Loucy (cell line): ENCODE measurements around the gene SMOC1.

ENCODE experiments used
- H2AFZ ChIP-seq: fragments of 200-600 bp; sonication (generic); 2 replicates; pipeline ENCODE4 v1.6.0; 2016; ENCODE audit warnings: antibody characterized with exemption, mild to moderate bottlenecking, low read length, moderate library complexity
- H3F3A ChIP-seq: fragments of 200-600 bp; 2 replicates; pipeline ENCODE4 v1.6.0; 2016; ENCODE audit warnings: antibody characterized with exemption, low read depth, mild to moderate bottlenecking
- H3K27me3 ChIP-seq: fragments of 200-600 bp; sonication (generic); 2 replicates; pipeline ENCODE4 v1.6.1; 2014; ENCODE audit warnings: low read length, mild to moderate bottlenecking; ENCODE audit not compliant: insufficient read depth, poor library complexity, severe bottlenecking
- H3K36me3 ChIP-seq: fragments of 200-600 bp; sonication (generic); 2 replicates; pipeline ENCODE4 v1.6.1; 2016; ENCODE audit warnings: low read length; ENCODE audit not compliant: insufficient read depth
- H3K4me1 ChIP-seq: fragments of 200-600 bp; sonication (generic); 2 replicates; pipeline ENCODE4 v1.5.1; 2014; ENCODE audit warnings: low read length, mild to moderate bottlenecking; ENCODE audit not compliant: insufficient read depth, poor library complexity, severe bottlenecking
- H3K4me2 ChIP-seq: fragments of 200-600 bp; sonication (generic); 2 replicates; pipeline ENCODE4 v1.6.0; 2014; ENCODE audit warnings: antibody characterized with exemption, low read length, low read depth, mild to moderate bottlenecking; ENCODE audit not compliant: poor library complexity, severe bottlenecking
- H3K4me3 ChIP-seq: fragments of 200-600 bp; sonication (generic); 2 replicates; pipeline ENCODE4 v1.5.1; 2014; ENCODE audit warnings: low read length, mild to moderate bottlenecking, mixed read lengths; ENCODE audit not compliant: poor library complexity, severe bottlenecking
- H3K79me2 ChIP-seq: fragments of 200-600 bp; sonication (generic); 2 replicates; pipeline ENCODE4 v1.6.1; 2014; ENCODE audit warnings: low read length; ENCODE audit not compliant: insufficient read depth
- H3K9ac ChIP-seq: fragments of 200-600 bp; sonication (generic); 2 replicates; pipeline ENCODE4 v1.6.0; 2014; ENCODE audit warnings: mild to moderate bottlenecking, low read depth, low read length, moderate library complexity; ENCODE audit not compliant: poor library complexity, severe bottlenecking
- H3K9me2 ChIP-seq: fragments of 200-600 bp; sonication (generic); replicated peaks from 2 replicates; pipeline ENCODE4 v1.6.1; 2016; ENCODE audit warnings: low read depth, low read length, mixed read lengths
- H3K9me3 ChIP-seq: fragments of 200-600 bp; sonication (generic); 2 replicates; pipeline ENCODE4 v1.6.1; 2014; ENCODE audit warnings: mild to moderate bottlenecking, antibody characterized with exemption, low read length, low read depth; ENCODE audit not compliant: insufficient read depth
- H4K20me1 ChIP-seq: fragments of 200-600 bp; sonication (generic); 2 replicates; pipeline ENCODE4 v1.6.0; 2014; ENCODE audit warnings: antibody characterized with exemption, low read length, mild to moderate bottlenecking; ENCODE audit not compliant: insufficient read depth, poor library complexity, severe bottlenecking
- EZH2phosphoT487 ChIP-seq: fragments of 200-600 bp; IDR thresholded peaks from 2 replicates; pipeline ENCODE4 v1.6.1; 2018; ENCODE audit warnings: antibody characterized with exemption, mild to moderate bottlenecking, moderate library complexity, borderline replicate concordance
- TF ChIP-seq, protein P1 (sequence below): fragments of 200-600 bp; sonication (generic); conservative IDR thresholded peaks from 2 replicates; pipeline ENCODE4 v1.5.1; 2014; ENCODE audit warnings: mild to moderate bottlenecking, antibody characterized with exemption, low read length

The SMOC1 gene

DNA sequence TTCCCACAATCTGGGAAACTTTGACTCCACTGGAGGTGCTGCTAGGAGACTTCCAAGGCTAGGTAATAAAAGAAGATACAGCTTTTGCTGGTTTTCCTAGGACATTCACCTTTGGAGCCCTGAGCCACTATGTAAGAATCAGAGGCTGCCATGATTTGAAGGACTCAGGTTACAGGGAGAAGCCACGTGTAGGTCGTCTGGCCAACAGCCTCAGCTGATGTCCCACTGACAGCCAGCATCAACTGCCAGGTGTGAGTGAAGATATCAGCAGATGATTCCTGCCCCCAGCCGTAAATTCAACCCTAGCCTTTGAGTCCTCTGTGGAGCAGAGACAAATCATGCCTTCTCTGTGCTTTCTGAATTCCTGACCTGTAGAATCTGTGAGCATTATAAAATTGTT is 27.0 kb downstream of the SMOC1 start:
- Histone ChIP-seq H3K9me2 (no peaks in the 10 kb centered on the region), H3K9ac (no peak overlapping the region), H3K4me1 (no peaks in the 10 kb centered on the region), H3K27me3 (no peaks in the 10 kb centered on the region), H3K36me3 (no peaks in the 10 kb centered on the region), H3K79me2 (no peaks in the 10 kb centered on the region), H2AFZ (no peak overlapping the region), H3K9me3 (no peaks in the 10 kb centered on the region), H3K4me2 (no peak overlapping the region), H3K4me3 (no peak overlapping the region), H3F3A (no peaks in the 10 kb centered on the region), H4K20me1 (no peaks in the 10 kb centered on the region)
- no peak for TF ChIP-seq EZH2phosphoT487
- TF ChIP-seq, protein P1, sequence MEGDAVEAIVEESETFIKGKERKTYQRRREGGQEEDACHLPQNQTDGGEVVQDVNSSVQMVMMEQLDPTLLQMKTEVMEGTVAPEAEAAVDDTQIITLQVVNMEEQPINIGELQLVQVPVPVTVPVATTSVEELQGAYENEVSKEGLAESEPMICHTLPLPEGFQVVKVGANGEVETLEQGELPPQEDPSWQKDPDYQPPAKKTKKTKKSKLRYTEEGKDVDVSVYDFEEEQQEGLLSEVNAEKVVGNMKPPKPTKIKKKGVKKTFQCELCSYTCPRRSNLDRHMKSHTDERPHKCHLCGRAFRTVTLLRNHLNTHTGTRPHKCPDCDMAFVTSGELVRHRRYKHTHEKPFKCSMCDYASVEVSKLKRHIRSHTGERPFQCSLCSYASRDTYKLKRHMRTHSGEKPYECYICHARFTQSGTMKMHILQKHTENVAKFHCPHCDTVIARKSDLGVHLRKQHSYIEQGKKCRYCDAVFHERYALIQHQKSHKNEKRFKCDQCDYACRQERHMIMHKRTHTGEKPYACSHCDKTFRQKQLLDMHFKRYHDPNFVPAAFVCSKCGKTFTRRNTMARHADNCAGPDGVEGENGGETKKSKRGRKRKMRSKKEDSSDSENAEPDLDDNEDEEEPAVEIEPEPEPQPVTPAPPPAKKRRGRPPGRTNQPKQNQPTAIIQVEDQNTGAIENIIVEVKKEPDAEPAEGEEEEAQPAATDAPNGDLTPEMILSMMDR: no peak

DNA sequence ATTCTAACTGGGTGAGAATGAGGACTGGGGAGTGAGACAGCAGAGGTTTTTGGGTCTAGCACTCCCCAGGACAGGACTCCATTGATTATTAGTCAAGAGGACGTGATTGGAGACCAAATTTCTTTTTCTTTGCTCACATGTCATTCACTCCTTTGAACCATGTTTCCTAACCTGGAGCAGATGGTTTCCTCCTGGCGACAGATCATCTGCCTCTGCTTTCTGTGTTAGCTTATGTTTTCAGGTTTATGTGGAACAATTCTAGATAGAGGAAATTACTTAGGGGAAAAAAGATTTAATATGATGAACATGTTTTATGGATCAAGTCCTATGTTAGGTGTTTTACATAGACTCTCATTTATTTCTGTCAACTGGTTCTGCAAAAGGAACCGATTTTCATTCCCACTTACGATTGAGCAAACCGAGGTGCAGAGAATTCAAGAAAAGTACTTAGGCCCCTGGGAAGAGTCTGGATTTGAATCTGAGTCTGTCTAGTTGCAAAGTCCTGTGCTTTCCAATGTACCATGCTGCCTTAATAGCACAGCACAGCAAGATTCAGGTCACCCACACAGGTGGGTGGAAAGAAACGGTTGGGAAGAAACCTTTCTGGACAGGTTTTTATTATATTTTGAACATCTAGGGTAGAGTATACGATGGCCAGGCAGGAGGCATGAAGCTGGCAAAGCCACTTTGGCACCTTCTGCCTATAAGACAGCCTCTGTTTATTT is 30.8 kb downstream of the SMOC1 start:
- TF ChIP-seq, protein P1: no peak
- TF ChIP-seq EZH2phosphoT487: no peak
- Histone ChIP-seq H3K9me3 (no peaks in the 10 kb centered on the region), H3K4me3 (no peak overlapping the region), H3K9me2 (no peaks in the 10 kb centered on the region), H3K36me3 (no peaks in the 10 kb centered on the region), H3K79me2 (no peaks in the 10 kb centered on the region), H3K27me3 (no peaks in the 10 kb centered on the region), H3K4me2 (no peak overlapping the region), H3F3A (no peaks in the 10 kb centered on the region), H3K9ac (no peak overlapping the region), H3K4me1 (no peaks in the 10 kb centered on the region), H4K20me1 (no peaks in the 10 kb centered on the region), H2AFZ (no peak overlapping the region)

DNA sequence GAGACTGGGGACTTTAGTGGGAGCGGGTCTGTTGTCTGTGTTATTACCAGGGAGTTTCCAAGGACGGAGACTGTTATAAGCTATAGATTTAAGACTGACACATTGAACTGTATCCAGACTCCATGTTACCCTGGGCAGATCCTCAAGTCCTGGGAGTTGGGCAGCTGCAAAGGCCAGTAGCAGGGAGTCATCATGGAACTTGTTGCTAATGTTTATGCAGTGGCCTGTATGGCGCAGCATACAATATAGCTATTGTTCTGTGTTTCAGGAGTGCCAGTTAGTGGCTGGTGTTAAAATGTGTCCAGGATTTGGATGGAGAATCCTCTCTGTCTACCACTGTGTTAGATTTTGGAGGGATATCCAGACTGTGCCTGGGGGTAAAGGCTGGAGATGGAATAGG is 31.7 kb downstream of the SMOC1 start:
- TF ChIP-seq, protein P1: no peak
- no peak for TF ChIP-seq EZH2phosphoT487
- Histone ChIP-seq H3K36me3 (no peaks in the 10 kb centered on the region), H3K4me1 (no peaks in the 10 kb centered on the region), H3K9me3 (no peaks in the 10 kb centered on the region), H3K4me2 (no peak overlapping the region), H4K20me1 (no peaks in the 10 kb centered on the region), H3K79me2 (no peaks in the 10 kb centered on the region), H3K27me3 (no peaks in the 10 kb centered on the region), H3F3A (no peaks in the 10 kb centered on the region), H3K9me2 (no peaks in the 10 kb centered on the region), H2AFZ (no peak overlapping the region), H3K4me3 (no peak overlapping the region), H3K9ac (no peak overlapping the region)
